ENCODE measurements around the gene DIP2A. TPM values are rescaled to one million over a fixed set of nuclear protein-coding genes. Genes with fewer than 3 reads are reported as not detected.
"Not testable (repeated sequence)": the region's sequence is repeated elsewhere in the genome, so short reads cannot be mapped to it uniquely, and the experiment has no call there.

DIP2A gene
- total and polyA plus RNA-seq, 4 donors: 5.3 to 61.5 (median 28.0) TPM

DNA sequence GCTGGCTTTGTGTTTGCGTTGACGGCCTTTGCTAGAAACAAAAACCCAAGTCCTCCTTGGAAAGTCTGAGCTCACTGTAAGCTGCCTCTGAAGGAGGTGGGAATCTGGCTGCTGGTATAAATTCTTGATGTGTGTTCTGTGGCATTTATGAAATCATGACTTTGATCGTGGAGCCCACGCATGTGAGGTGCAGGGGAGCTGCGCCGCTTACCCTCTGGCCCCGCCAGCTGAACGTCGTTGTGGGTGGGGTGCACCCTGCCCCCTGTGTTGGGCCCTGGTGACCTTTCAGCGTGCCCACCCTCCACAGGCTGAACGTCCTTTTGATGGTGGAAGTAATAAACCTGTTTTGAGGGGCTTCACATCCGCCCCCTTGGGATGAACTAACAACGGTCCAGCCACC lies 21.2 kb upstream of the DIP2A start:
- ATAC-seq (ENCODE audit: low FRiP score): no peak
- Histone ChIP-seq H3K9me3 (ENCODE audit: control insufficient read depth, low read length) (no peaks in the 10 kb centered on the region), H3K4me3 (ENCODE audit: low read length in 2 of 2) (no peak overlapping the region), H3K36me3 (ENCODE audit: control insufficient read depth in 1 of 2, insufficient read depth in 2 of 2, low read length in 1 of 2) (peaks cover 0 to 11% of the 10 kb centered on the region in 2 donors), H3K4me1 (ENCODE audit: control insufficient read depth in 1 of 2, insufficient read depth in 2 of 2, low read length in 2 of 2) (no peaks in the 10 kb centered on the region), H3K27me3 (ENCODE audit: control insufficient read depth in 1 of 2, insufficient read depth in 2 of 2, low read length in 1 of 2) (no peaks in the 10 kb centered on the region), H3K27ac (ENCODE audit: low read depth in 1 of 2, low read length in 2 of 2) (no peak overlapping the region)
- WGBS, 2 donors: 85 to 86% methylated on average over 13 of the region's 13 CpGs
- DNase-seq: no peak
- intact Hi-C loops (cut with DNase I): no loop called here

DNA sequence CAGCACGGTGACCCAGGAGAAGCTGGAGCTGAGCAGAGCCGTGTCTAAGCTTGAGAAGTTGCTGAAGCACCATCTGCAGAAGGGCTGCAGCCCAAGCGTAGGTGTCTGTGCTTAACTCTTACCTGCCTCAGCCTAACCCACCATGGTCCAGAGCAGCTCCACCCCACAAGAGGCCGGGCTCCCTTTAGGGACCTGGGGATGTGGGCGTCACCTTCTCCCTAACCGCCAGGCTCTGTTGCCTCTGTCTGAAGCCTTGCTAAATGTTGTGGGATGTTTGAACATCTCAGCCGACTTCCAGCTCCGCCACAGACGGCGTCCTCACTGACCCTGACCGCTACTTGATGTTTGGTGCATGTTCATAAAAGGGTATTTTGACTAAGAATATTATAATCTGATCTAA lies 20.4 kb upstream of the DIP2A start:
- Histone ChIP-seq H3K36me3 (ENCODE audit: control insufficient read depth in 1 of 2, insufficient read depth in 2 of 2, low read length in 1 of 2) (peaks cover 0 to 11% of the 10 kb centered on the region in 2 donors), H3K4me1 (ENCODE audit: control insufficient read depth in 1 of 2, insufficient read depth in 2 of 2, low read length in 2 of 2) (no peaks in the 10 kb centered on the region), H3K27me3 (ENCODE audit: control insufficient read depth in 1 of 2, insufficient read depth in 2 of 2, low read length in 1 of 2) (no peaks in the 10 kb centered on the region), H3K9me3 (ENCODE audit: control insufficient read depth, low read length) (no peaks in the 10 kb centered on the region), H3K4me3 (ENCODE audit: low read length in 2 of 2) (no peak overlapping the region), H3K27ac (ENCODE audit: low read depth in 1 of 2, low read length in 2 of 2) (no peak overlapping the region)
- WGBS, 2 donors: 94 to 97% methylated on average over 11 of the region's 11 CpGs
- ATAC-seq (ENCODE audit: low FRiP score) (no peak), DNase-seq (no peak)
- intact Hi-C loops (cut with DNase I): no loop called here

DNA sequence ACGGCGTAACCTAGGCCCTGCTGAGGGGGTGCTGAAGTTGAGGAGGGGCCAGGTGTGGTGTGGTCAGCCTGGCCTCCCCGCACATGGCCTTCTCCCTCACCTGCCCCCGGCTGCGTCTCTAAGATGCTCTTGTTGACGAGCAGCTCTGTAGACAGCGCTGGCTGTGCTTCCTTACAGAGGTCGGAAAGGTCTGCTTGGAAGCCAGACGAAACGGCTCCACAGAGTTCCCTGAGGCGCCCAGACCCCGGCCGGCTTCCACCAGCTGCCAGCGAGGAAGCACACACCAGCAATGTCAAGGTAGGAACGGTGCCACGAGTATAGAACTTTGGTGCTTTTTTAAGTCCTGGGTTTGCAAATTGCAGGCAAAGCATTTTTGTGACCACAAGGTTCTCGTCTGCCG lies 18.8 kb upstream of the DIP2A start:
- WGBS, 2 donors: 88 to 91% methylated on average over 18 of the region's 18 CpGs
- H3K27me3 ChIP-seq (ENCODE audit: control insufficient read depth in 1 of 2, insufficient read depth in 2 of 2, low read length in 1 of 2): no peaks in the 10 kb centered on the region
- H3K4me1 ChIP-seq (ENCODE audit: control insufficient read depth in 1 of 2, insufficient read depth in 2 of 2, low read length in 2 of 2): no peaks in the 10 kb centered on the region
- peaks cover 0 to 13% of the 10 kb centered on the region in 2 donors for H3K36me3 ChIP-seq (ENCODE audit: control insufficient read depth in 1 of 2, insufficient read depth in 2 of 2, low read length in 1 of 2)
- intact Hi-C loops (cut with DNase I): no loop called here
- H3K9me3 ChIP-seq (ENCODE audit: control insufficient read depth, low read length): no peaks in the 10 kb centered on the region
- H3K4me3 ChIP-seq (ENCODE audit: low read length in 2 of 2): no peak overlapping the region
- DNase-seq (no peak), ATAC-seq (ENCODE audit: low FRiP score) (no peak)
- no peak overlapping the region for H3K27ac ChIP-seq (ENCODE audit: low read depth in 1 of 2, low read length in 2 of 2)

DNA sequence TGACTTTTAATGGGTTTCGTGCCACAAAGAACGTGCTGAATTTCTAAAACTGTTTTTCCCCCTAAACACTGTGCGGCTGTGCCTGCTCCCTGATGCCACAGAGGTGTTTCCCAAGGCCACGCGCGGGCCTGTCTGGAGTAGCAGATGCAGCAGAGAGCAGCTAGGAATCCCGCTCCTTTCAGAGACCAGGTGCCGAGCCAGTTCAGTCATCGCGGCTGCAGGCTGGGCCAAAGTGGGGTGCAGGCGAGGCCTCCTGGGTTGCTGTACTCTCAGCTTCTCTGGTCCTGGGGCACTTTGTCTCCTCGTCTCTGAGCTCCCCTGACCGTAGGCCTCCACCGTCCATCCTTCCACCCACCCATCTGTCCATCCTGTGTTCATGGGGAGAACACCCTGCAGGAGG lies 17.4 kb upstream of the DIP2A start:
- DNase-seq (no peak), ATAC-seq (ENCODE audit: low FRiP score) (no peak)
- H3K27ac ChIP-seq (ENCODE audit: low read depth in 1 of 2, low read length in 2 of 2): no peak overlapping the region
- WGBS, 2 donors: 95 to 98% methylated on average over 14 of the region's 14 CpGs
- intact Hi-C loops (cut with DNase I): no loop called here
- no peaks in the 10 kb centered on the region for H3K27me3 ChIP-seq (ENCODE audit: control insufficient read depth in 1 of 2, insufficient read depth in 2 of 2, low read length in 1 of 2)
- peaks cover 0 to 13% of the 10 kb centered on the region in 2 donors for H3K36me3 ChIP-seq (ENCODE audit: control insufficient read depth in 1 of 2, insufficient read depth in 2 of 2, low read length in 1 of 2)
- H3K9me3 ChIP-seq (ENCODE audit: control insufficient read depth, low read length): no peaks in the 10 kb centered on the region
- H3K4me1 ChIP-seq (ENCODE audit: control insufficient read depth in 1 of 2, insufficient read depth in 2 of 2, low read length in 2 of 2): no peaks in the 10 kb centered on the region
- no peak overlapping the region for H3K4me3 ChIP-seq (ENCODE audit: low read length in 2 of 2)

DNA sequence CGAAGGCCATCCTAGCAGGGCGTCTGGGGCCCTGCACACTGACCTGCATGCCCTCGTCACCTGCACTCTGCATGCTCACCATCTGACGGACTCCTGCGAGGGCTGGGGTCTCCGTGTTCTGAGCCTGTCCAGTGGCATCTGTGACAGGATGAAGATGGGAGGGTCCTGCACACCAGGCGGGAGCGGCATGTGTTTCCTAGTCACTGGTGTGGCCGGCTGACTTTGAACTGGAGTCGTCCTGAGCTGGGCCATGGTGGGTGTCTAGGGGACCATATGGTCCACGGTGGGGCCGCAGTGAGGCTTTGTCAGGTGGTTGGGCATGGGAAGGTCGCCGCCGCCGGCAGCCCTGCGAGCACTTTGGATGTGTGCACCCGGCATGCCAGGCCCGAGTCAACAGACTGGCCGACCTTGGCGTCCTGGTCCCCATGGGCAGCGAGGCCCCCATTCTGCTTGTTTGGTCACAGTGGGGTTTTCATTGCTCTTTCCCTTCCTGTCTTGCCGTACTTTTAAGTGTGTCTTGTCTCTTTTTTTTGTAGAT lies 16.7 kb upstream of the DIP2A start:
- 94 to 95% methylated on average over 23 of the region's 23 CpGs for WGBS, 2 donors
- no peaks in the 10 kb centered on the region for H3K9me3 ChIP-seq (ENCODE audit: control insufficient read depth, low read length)
- no peaks in the 10 kb centered on the region for H3K27me3 ChIP-seq (ENCODE audit: control insufficient read depth in 1 of 2, insufficient read depth in 2 of 2, low read length in 1 of 2)
- no peaks in the 10 kb centered on the region for H3K4me1 ChIP-seq (ENCODE audit: control insufficient read depth in 1 of 2, insufficient read depth in 2 of 2, low read length in 2 of 2)
- no peak overlapping the region for H3K4me3 ChIP-seq (ENCODE audit: low read length in 2 of 2)
- ATAC-seq (ENCODE audit: low FRiP score) (no peak), DNase-seq (no peak)
- no peak overlapping the region for H3K27ac ChIP-seq (ENCODE audit: low read depth in 1 of 2, low read length in 2 of 2)
- peaks cover 0 to 12% of the 10 kb centered on the region in 2 donors for H3K36me3 ChIP-seq (ENCODE audit: control insufficient read depth in 1 of 2, insufficient read depth in 2 of 2, low read length in 1 of 2)
- intact Hi-C loops (cut with DNase I): no loop called here

DNA sequence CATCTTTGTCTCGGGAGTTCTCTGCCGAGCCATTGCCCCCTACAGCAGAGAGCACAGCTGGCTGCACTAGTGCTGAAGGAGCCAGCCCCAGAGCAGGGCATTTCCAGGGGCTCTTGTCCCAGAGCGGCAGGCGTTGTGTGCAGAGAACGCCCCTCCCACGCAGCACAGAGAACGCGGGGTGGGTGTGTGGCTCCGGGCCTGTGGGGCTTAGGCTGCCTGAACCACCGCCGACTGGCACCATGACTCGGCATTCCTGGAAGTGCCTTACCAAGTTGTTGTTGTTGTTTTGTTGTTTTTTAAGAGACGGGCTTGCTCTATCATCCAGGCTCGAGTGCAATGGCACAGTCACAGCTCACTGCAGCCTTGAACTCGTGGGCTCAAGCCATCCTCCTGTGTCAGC lies 15.8 kb upstream of the DIP2A start:
- ATAC-seq (ENCODE audit: low FRiP score) (no peak), DNase-seq (no peak)
- 84 to 88% methylated on average over 15 of the region's 15 CpGs for WGBS, 2 donors
- Histone ChIP-seq H3K27ac (ENCODE audit: low read depth in 1 of 2, low read length in 2 of 2) (no peak overlapping the region), H3K36me3 (ENCODE audit: control insufficient read depth in 1 of 2, insufficient read depth in 2 of 2, low read length in 1 of 2) (peaks cover 0 to 12% of the 10 kb centered on the region in 2 donors), H3K4me3 (ENCODE audit: low read length in 2 of 2) (no peak overlapping the region), H3K4me1 (ENCODE audit: control insufficient read depth in 1 of 2, insufficient read depth in 2 of 2, low read length in 2 of 2) (no peaks in the 10 kb centered on the region), H3K27me3 (ENCODE audit: control insufficient read depth in 1 of 2, insufficient read depth in 2 of 2, low read length in 1 of 2) (no peaks in the 10 kb centered on the region), H3K9me3 (ENCODE audit: control insufficient read depth, low read length) (no peaks in the 10 kb centered on the region)
- intact Hi-C loops (cut with DNase I): no loop called here

DNA sequence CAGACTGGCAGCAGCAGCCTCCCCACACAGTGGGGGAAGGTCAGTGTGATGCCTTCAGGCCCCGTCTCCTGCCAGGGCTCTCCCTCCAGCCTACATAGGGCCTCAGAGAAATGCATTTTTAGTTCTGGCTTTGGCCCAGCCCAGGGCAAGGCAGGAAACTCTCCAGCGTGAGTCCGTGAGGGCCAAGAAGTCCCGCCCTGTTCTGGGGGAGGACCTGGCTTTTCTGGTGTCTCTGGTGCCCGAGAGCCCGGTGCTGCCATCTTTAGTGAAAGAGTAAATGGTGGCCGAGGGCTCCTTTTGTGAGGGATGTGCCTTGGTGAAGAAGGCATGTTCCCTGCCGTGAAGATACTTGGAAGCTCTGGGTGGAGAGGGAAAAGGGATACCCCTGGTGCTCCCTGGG lies 14.8 kb upstream of the DIP2A start:
- H3K9me3 ChIP-seq (ENCODE audit: control insufficient read depth, low read length): no peaks in the 10 kb centered on the region
- H3K27me3 ChIP-seq (ENCODE audit: control insufficient read depth in 1 of 2, insufficient read depth in 2 of 2, low read length in 1 of 2): no peaks in the 10 kb centered on the region
- H3K36me3 ChIP-seq (ENCODE audit: control insufficient read depth in 1 of 2, insufficient read depth in 2 of 2, low read length in 1 of 2): peaks cover 0 to 9% of the 10 kb centered on the region in 2 donors
- no peaks in the 10 kb centered on the region for H3K4me1 ChIP-seq (ENCODE audit: control insufficient read depth in 1 of 2, insufficient read depth in 2 of 2, low read length in 2 of 2)
- intact Hi-C loops (cut with DNase I): no loop called here
- 35 to 48% methylated on average over 8 of the region's 8 CpGs for WGBS, 2 donors
- H3K4me3 ChIP-seq (ENCODE audit: low read length in 2 of 2): no peak overlapping the region
- no peak overlapping the region for H3K27ac ChIP-seq (ENCODE audit: low read depth in 1 of 2, low read length in 2 of 2)
- DNase-seq (no peak), ATAC-seq (ENCODE audit: low FRiP score) (peak; percentile 46)

DNA sequence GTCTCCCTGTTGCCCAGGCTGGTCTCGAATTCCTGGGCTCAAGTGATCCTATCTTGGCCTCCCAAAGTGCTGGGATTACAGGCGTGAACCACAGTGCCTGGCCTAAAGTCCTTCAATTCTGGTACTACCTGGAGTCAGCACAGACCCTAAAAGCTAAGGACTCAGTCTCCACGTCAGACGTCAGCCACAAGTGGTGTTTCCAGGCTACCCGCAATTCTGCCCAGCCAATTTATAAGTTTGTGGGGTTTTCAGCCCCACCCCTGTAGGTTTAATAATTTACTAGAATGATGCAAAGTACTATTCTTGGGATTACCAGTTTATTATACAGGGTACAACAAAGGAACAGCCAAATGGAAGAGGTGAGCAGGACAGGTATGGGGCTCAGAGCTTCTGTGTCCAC lies 10.6 kb upstream of the DIP2A start:
- DNase-seq: no peak
- WGBS, 2 donors: 96 to 97% methylated on average over 5 of the region's 5 CpGs
- ATAC-seq (ENCODE audit: low FRiP score): no peak
- H3K4me1 ChIP-seq (ENCODE audit: control insufficient read depth in 1 of 2, insufficient read depth in 2 of 2, low read length in 2 of 2): no peaks in the 10 kb centered on the region
- H3K27me3 ChIP-seq (ENCODE audit: control insufficient read depth in 1 of 2, insufficient read depth in 2 of 2, low read length in 1 of 2): no peaks in the 10 kb centered on the region
- H3K27ac ChIP-seq (ENCODE audit: low read depth in 1 of 2, low read length in 2 of 2): no peak overlapping the region
- intact Hi-C loops (cut with DNase I): no loop called here
- peaks cover 0 to 2% of the 10 kb centered on the region in 2 donors for H3K36me3 ChIP-seq (ENCODE audit: control insufficient read depth in 1 of 2, insufficient read depth in 2 of 2, low read length in 1 of 2)
- no peaks in the 10 kb centered on the region for H3K9me3 ChIP-seq (ENCODE audit: control insufficient read depth, low read length)
- no peak overlapping the region for H3K4me3 ChIP-seq (ENCODE audit: low read length in 2 of 2)

DNA sequence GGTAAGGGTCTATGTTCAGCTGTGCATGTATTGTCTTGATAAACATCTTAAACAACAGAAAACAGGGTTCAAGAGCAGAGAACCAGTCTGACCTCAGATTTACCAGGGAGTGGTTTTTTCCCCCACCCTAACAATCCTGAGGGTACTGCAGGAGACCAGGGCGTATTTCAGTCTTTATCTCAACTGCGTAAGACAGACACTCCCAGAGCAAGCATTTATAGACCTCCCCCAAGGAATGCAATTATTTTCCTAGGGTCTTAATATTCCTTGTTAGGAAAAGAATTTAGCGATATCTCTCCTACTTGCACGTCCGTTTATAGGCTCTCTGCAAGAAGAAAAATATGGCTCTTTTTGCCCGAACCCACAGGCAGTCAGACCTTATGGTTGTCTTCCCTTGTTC lies 9.8 kb upstream of the DIP2A start:
- H3K36me3 ChIP-seq (ENCODE audit: control insufficient read depth in 1 of 2, insufficient read depth in 2 of 2, low read length in 1 of 2); H3K4me3 ChIP-seq (ENCODE audit: low read length in 2 of 2); H3K4me1 ChIP-seq (ENCODE audit: control insufficient read depth in 1 of 2, insufficient read depth in 2 of 2, low read length in 2 of 2); ATAC-seq (ENCODE audit: low FRiP score); H3K27me3 ChIP-seq (ENCODE audit: control insufficient read depth in 1 of 2, insufficient read depth in 2 of 2, low read length in 1 of 2); H3K27ac ChIP-seq (ENCODE audit: low read depth in 1 of 2, low read length in 2 of 2); H3K9me3 ChIP-seq (ENCODE audit: control insufficient read depth, low read length); DNase-seq; intact Hi-C loops (cut with DNase I): not testable (repeated sequence)
- 91 to 94% methylated on average over 6 of the region's 6 CpGs for WGBS, 2 donors

Data from aorta (tissue), 5 donors.